ENCODE measurements around the gene HSPH1. TPM values are rescaled to one million over a fixed set of nuclear protein-coding genes. Genes with fewer than 3 reads are reported as not detected.

The HSPH1 gene
- 50.6 and 59.4 TPM in 2 replicates for total RNA-seq

DNA sequence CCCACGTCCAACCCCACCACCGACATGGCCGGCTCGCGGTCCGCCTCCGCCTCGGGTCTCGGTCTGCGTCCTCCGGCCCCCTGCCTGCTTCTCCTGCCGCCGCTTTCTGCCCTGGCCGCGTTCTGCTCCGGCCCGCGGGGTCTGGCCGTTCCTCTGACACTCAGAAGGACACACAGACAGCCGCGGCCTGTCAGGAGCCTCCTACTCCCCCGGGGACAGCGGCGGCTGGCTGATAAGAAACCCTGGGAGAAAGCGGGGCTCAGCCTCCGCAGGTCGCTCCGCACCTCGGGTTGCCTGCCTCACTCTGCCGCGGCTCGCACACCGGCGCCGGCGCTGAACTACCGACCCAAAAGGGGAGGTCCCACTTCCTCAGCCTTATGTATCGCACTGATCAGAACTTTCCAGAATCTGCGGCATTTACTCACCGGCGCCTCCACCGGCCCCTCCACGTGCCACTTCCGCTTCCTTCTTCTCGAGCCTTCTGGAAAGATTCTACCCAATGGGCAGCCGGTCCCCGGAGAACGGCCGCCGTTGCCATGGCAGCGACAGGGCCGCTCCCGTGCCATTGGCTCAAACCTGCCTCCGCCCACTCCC lies at the start of gene HSPH1:
Gene HSPH1 (minus strand): TSS at position 348 of the 594 bp plus-strand sequence. CDS start 322 bp downstream, at position 26.
- peak; percentile 78 for DNase-seq (ENCODE audit: extremely low read depth, low read depth, low spot score)

GRCh38 chr13:31209841-31210210 lies 48.1 kb upstream of the HSPH1 start:
- no peak for DNase-seq (ENCODE audit: extremely low read depth, low read depth, low spot score)

DNA sequence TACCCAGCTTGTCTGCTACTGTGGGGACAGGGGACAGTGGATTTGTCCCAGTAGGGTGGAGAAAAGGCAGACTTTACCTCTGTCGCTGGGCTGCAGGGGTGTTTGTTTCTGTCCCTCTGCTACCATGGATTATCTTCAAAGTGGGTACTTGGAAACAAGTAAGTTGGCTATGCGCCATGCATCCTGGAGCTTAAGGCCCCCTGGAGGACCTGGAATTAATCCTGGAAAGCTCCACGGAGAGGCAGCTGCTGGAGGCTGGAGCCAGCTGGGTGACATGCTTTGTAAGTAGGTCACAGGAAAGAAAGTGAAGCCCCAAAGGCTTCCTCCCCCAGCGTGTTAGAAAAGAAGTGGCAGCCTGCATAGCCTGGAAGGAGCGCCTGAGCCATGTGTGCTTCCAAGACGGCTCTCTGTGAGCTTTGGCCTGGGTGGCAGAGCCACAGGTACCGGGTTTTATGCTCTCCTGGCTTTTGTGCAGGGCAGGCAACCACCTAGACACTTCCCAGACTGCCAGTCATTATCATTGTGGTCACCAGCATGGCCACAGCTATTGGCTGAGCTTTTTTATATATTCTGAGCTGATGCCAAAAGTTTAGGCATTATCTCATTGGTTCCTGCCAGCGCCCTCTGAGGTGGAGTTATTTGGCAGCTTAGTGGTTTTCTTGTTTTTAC lies 47.6 kb upstream of the HSPH1 start:
- DNase-seq (ENCODE audit: extremely low read depth, low read depth, low spot score) = no peak

DNA sequence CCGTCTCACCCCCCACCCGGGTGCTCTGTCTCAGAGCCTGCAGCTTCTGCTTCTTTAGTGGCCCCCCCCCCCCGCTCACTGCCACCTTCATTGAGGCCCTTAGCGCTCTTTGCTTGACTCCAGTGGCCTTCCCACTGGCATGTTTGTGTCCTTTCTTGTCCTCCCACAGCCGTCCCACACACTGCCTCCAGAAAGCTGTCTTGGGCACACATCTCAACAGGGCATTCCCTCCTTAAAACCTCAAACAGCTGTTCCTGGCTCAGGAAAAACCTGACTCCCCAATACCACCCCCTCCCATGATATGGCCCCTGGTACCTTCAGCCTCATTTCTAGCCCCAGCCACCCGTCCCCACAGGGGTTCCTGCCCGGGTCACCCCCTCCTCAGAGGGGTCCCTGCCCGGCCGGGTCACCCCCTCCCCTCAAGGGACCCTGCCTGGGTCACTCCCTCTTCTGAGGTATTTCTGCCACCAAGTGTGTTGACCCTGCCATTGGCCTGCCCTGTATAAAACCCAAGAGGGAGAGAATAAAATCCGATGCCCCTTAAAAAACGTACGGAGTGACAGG lies 46.9 kb upstream of the HSPH1 start:
- no peak for DNase-seq (ENCODE audit: extremely low read depth, low read depth, low spot score)

- no peak for DNase-seq (ENCODE audit: extremely low read depth, low read depth, low spot score)
These were observed 46.2 kb upstream of the HSPH1 start for GRCh38 chr13:31207661-31208552.

DNA sequence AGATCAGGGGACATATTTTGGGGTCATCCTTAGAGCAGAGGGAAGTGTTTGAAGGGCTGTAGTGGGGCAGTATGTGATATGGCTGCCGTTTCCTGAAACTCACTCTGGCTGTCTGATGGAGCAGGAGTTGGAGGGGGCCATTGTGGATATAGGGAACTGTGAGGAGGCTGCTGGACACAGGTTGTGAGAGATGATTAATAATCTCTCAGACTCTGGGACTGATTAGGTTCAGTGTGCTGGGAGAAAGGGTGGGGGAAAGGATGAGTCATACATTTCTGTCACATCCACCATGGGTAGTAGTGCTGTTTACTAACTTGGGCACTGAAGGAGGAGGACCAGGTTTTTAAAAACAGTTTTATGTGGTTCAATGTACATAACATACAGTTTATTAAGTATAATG lies 42.9 kb upstream of the HSPH1 start:
- DNase-seq (ENCODE audit: extremely low read depth, low read depth, low spot score) = no peak

- DNase-seq (ENCODE audit: extremely low read depth, low read depth, low spot score) = no peak
These were observed 39.8 kb upstream of the HSPH1 start for GRCh38 chr13:31201341-31202031.

DNA sequence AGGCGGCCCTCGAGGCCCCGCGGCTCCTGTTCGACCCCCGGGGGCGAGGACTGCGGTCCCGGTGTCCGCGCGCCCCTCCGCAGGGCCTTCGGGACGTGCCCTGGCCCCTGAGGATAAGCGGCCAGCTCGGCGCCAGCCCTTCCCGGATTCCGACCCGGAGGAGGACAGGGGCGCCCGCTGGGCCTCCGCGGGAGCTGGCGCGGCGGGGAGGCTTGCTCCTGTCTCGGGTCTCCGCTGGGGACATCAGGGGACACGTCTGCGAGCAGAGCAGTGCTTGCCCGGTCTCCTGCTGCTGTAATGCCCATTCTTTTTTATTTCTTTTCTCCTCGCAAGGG lies 38.9 kb upstream of the HSPH1 start:
- DNase-seq (ENCODE audit: extremely low read depth, low read depth, low spot score) = no peak

- no peak for DNase-seq (ENCODE audit: extremely low read depth, low read depth, low spot score)
These were observed 38.3 kb upstream of the HSPH1 start, which contains the start of gene B3GLCT for GRCh38 chr13:31199849-31200636. TSS of gene B3GLCT (plus strand) at chr13:31199975. CDS start at chr13:31200085, 110 bp downstream.

GRCh38 chr13:31199527-31199848 lies 37.8 kb upstream of the HSPH1 start:
- DNase-seq (ENCODE audit: extremely low read depth, low read depth, low spot score) = no peak

DNA sequence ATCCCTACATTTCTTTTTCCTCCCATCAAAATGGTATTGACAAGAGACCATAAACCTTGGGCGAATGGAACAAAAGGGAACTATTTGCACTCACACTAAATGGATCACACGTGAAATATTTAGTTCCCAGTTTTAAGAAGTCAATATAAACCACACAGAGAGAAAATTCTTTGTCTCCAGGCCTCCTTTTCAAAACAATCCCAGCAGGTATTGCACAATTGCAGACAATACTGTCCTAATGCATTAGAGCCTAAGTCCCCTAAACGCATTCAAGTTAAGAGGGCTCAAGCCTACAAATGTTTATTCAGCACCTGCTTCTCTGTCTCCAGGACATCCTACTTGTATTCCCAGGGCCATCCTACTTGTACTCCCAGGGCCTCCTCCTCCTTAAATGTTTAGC lies 36.8 kb upstream of the HSPH1 start:
- no peak for DNase-seq (ENCODE audit: extremely low read depth, low read depth, low spot score)

- DNase-seq (ENCODE audit: extremely low read depth, low read depth, low spot score) = no peak
These were observed 35.3 kb upstream of the HSPH1 start for GRCh38 chr13:31196992-31197391.

- no peak for DNase-seq (ENCODE audit: extremely low read depth, low read depth, low spot score)
These were observed 33.9 kb upstream of the HSPH1 start for GRCh38 chr13:31195616-31196015.

GRCh38 chr13:31192306-31192705 lies 30.6 kb upstream of the HSPH1 start:
- DNase-seq (ENCODE audit: extremely low read depth, low read depth, low spot score) = no peak

GRCh38 chr13:31191748-31192147 lies 30.0 kb upstream of the HSPH1 start:
- DNase-seq (ENCODE audit: extremely low read depth, low read depth, low spot score) = no peak

DNA sequence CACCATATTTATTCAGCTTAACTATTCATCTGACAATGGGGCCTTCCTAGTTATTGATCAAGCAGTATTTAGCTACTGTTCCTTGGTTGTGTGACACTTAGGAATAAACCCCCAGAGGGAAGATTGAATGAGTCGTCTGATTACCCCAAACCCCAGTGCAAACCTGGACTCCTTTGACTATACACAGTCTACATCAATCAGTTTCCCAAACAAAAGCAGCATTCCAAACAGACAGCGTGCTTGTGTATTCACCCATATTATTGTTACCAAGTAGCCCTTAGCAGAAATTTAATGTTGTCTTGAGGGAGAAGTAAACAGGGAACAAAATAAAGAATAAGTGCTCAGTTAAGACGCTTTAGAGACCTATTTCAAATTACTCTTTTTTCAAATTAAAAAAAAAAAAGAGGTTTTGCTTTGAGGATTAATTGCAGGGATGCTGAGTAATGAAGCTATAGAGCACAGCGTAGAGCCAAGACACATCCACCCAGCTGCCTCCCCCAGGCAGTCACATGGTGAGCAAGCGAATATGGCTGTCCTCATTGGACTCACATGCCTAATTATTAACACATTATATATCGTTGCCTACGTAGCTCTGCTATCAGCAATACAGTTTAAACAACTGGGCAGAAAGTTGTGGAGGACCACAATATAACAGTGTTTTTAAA lies 23.4 kb upstream of the HSPH1 start:
- DNase-seq (ENCODE audit: extremely low read depth, low read depth, low spot score) = no peak

DNA sequence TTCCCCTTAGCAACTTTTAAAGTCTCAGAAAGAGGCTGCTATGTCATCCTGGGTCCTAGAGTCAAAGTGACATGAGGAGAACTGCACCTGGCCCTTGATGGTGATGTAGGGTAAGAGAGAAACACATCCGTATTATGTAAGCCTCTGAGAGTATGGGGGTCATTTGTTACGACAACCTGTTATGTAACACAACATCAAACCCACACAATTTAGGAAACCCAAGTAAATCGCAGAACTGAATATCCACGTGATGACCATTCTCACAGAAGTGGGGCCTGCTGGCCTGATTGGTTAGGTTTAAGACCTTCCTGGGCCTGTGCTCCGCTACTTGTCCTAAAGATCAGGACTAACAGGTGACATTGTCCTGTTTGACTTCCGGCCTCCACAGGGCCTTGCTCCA lies 22.7 kb upstream of the HSPH1 start:
- DNase-seq (ENCODE audit: extremely low read depth, low read depth, low spot score) = no peak

DNA sequence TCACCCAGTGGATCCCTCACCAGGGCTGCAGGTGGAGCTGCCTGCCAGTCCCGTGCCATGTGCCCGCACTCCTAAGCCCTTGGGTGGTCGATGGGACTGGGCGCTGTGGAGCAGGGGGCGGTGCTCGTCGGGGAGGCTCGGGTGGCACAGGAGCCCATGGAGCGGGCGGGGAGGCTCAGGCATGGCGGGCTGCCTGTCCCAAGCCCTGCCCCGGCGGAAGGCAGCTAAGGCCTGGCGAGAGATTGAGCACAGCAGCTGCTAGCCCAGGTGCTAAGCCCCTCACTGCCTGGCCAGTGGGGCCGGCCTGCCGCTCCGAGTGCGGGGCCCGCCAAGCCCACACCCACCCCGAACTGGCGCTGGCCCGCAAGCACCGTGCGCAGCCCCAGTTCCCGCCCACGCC lies 21.3 kb upstream of the HSPH1 start:
- no peak for DNase-seq (ENCODE audit: extremely low read depth, low read depth, low spot score)

DNA sequence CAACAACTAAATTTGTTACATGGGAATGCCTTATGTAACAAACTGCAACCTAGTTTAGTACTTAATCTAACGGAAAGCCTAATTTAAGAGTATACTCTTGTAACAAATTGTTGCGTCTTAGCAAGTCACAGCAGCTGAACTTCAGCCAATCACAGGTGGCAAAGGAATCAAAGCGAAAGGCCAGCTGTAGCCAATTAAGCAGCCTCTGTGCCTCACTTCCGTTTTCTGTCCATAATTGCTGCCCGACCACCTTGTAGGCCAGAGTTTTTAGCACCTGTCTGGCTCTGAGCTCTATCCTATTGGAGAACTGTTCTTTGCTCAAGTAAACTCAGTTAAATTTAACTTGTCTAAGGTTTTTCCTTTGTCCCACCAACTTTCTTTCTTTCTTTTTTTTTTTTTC lies 18.1 kb upstream of the HSPH1 start:
- DNase-seq (ENCODE audit: extremely low read depth, low read depth, low spot score) = no peak

DNA sequence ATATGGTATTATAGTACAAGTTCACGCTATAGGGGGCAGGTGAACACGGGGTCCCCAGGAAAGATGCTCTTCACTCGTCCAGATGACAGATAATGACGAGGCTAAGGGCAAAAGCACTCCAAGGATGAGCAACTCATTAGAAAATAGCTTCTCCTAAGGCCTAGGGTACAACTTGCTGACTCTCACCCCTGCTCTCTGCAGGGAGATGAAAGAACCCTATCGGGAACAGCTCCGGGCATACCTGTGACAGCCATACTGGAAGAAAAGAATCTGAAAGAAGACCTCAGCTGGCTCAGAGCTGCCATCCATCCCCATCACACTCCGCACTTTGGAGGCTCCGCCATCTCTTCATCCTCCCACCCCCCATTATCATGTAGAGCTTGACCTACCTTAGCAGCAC lies 17.5 kb upstream of the HSPH1 start:
- DNase-seq (ENCODE audit: extremely low read depth, low read depth, low spot score) = no peak

Measured in glomerular endothelial cell (primary cell).